ENCODE measurements around the gene KRTAP10-1. TPM values are rescaled to one million over a fixed set of nuclear protein-coding genes. Genes with fewer than 3 reads are reported as not detected.

The KRTAP10-1 gene
- total RNA-seq, 1 experiment from 2014 or later: not detected

DNA sequence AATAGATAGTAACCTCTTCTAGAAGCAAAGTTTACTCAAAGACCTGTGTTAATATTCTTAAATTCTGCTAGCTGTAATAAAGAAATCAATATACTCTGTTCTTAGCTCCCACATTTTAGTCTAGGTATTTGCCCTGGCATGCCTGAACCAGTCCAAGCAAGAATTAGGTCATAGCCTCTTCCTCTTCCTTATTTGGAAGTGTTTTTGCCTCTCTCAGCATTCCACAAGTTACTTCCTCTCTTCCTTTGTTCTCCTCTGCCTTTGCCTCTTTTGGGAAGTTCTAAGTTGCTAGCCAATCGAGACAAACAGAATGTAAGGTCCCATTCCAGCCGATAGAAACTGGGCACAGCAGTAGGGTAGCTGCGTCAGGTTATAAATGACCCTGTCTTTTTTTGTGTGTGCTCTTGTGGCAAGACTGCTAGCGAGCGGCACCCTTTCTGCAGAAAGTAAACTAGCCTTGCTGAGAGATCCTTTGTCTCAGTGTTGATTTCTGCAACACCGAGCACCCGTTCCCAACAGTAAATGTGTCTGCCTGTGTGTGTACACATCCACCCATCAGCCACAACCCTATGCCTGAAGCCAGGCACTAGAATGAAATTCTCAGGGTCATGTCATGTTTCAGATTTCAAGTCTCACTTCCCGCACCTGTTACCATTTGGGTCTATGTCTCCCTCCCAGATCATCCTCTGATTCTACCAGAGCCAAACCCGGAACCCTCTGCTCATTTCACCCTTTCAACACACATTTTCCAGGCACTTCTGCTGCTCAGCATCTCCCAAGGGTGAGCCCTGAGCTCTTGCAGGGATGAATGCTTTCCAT lies 47.2 kb downstream of the KRTAP10-1 start:
- WGBS (ENCODE audit: extremely low coverage, insufficient read length, low lambda C conversion rate): no CpG with 5 or more reads among the region's 9 CpGs
- Histone ChIP-seq H3K9ac (ENCODE audit: extremely low read depth, insufficient read length, low read length) (no peak overlapping the region), H3K56ac (ENCODE audit: insufficient read length, low read depth, low read length) (no peak overlapping the region), H4K8ac (replicated peaks; ENCODE audit: insufficient read length, low read depth, low read length) (no peak overlapping the region), H3K23me2 (ENCODE audit: insufficient read length, low read depth, low read length, poor library complexity, severe bottlenecking) (no peaks in the 10 kb centered on the region), H3K18ac (ENCODE audit: insufficient read length, low read depth, low read length) (no peak overlapping the region), H2BK120ac (ENCODE audit: low read depth, low read length, poor library complexity, severe bottlenecking) (no peak overlapping the region), H3K4me1 (ENCODE audit: insufficient read depth, low read length) (peaks cover 4% of the 10 kb centered on the region; the same call in 1 of the 2 replicates), H3K79me2 (ENCODE audit: insufficient read depth, low read length) (peaks cover 7% of the 10 kb centered on the region; the same call in 1 of the 2 replicates), H3T11ph (ENCODE audit: low read length) (no peak overlapping the region), H4K20me1 (ENCODE audit: control insufficient read depth, insufficient read depth, insufficient read length) (no peaks in the 10 kb centered on the region), H3K27me3 (ENCODE audit: insufficient read depth, low read length) (no peaks in the 10 kb centered on the region), H2BK20ac (ENCODE audit: low read depth, low read length, poor library complexity, severe bottlenecking) (no peak overlapping the region), H4K5ac (ENCODE audit: insufficient read length, low read depth, low read length) (no peak overlapping the region), H3K79me1 (ENCODE audit: insufficient read depth, low read depth, low read length, poor library complexity, severe bottlenecking) (peaks cover 6% of the 10 kb centered on the region), H3K23ac (ENCODE audit: insufficient read length, low read depth, low read length) (no peak overlapping the region), H3K4me2 (ENCODE audit: insufficient read depth, insufficient read length, low read length) (no peak overlapping the region), H2AFZ (ENCODE audit: low read length) (no peak overlapping the region), H2BK12ac (ENCODE audit: insufficient read length, low read depth, low read length) (no peak overlapping the region), H2BK5ac (ENCODE audit: insufficient read length, low read length) (no peak overlapping the region), H3K27ac (ENCODE audit: insufficient read length, low read depth, low read length) (no peak overlapping the region), H3K4ac (ENCODE audit: low read depth, low read length) (no peak overlapping the region), H2BK15ac (ENCODE audit: low read depth, low read length) (no peak overlapping the region), H3K14ac (ENCODE audit: insufficient read depth, low read length) (no peak overlapping the region), H4K91ac (ENCODE audit: insufficient read length, low read depth, low read length) (no peak overlapping the region), H2AK5ac (ENCODE audit: insufficient read length, low read length) (no peak overlapping the region), H3K9me3 (ENCODE audit: control insufficient read depth, low read depth, low read length) (peaks cover 24% of the 10 kb centered on the region)
- Mint-ChIP-seq H3K4me3 (no peak overlapping the region), H3K36me3 (ENCODE audit: insufficient read depth in 1 of 3, low read depth in 3 of 3) (peaks cover 35 to 53% (median 40%) of the 10 kb centered on the region in 3 experiments), H3K9me3 (peaks cover 23 to 31% of the 10 kb centered on the region in 2 experiments), H3K27me3 (ENCODE audit: low read depth) (peaks cover 2% of the 10 kb centered on the region; the same call in 1 of the 2 replicates), H3K4me1 (peaks cover 25 to 26% of the 10 kb centered on the region in 2 experiments), H3K27ac (peak overlapping the region in 1 of 3 experiments; percentile 63; a peak in 2 of 7 replicates)
- TF ChIP-seq, protein P1, sequence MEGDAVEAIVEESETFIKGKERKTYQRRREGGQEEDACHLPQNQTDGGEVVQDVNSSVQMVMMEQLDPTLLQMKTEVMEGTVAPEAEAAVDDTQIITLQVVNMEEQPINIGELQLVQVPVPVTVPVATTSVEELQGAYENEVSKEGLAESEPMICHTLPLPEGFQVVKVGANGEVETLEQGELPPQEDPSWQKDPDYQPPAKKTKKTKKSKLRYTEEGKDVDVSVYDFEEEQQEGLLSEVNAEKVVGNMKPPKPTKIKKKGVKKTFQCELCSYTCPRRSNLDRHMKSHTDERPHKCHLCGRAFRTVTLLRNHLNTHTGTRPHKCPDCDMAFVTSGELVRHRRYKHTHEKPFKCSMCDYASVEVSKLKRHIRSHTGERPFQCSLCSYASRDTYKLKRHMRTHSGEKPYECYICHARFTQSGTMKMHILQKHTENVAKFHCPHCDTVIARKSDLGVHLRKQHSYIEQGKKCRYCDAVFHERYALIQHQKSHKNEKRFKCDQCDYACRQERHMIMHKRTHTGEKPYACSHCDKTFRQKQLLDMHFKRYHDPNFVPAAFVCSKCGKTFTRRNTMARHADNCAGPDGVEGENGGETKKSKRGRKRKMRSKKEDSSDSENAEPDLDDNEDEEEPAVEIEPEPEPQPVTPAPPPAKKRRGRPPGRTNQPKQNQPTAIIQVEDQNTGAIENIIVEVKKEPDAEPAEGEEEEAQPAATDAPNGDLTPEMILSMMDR (conservative IDR thresholded peaks at IDR 0.05): no peak
- DNase-seq: no peak
